Esophagus squamous epithelium (tissue), 5 donors: ENCODE measurements around the gene CA14. TPM values are rescaled to one million over a fixed set of nuclear protein-coding genes. Genes with fewer than 3 reads are reported as not detected.
A peak's percentile ranks its signal among the peaks of the same experiment; 100 is the strongest.
"Not testable (repeated sequence)": the region's sequence is repeated elsewhere in the genome, so short reads cannot be mapped to it uniquely, and the experiment has no call there.

Experiments
- DNase-seq: peaks from one replicate; lab custom pipeline; 2025; lab: John Stamatoyannopoulos, UW
- H3K27ac ChIP-seq, 4 donors: fragments of 200-600 bp; sonication (generic); one replicate each; pipeline ENCODE4 v1.5.1; 2016 to 2019; ENCODE audit warnings: mild to moderate bottlenecking in 1 of 4
- H3K27me3 ChIP-seq, 4 donors: fragments of 200-600 bp; sonication (generic); 1 replicate in 3 of 4; 2 replicates in 1 of 4; pipeline versions ENCODE4 v1.5.1 to v1.6.0; 2017 to 2021; ENCODE audit warnings: antibody characterized with exemption in 1 of 4
- H3K36me3 ChIP-seq, 3 donors: fragments of 200-600 bp; sonication (generic); one replicate each; pipeline ENCODE4 v1.5.1; 2016 to 2019
- H3K4me1 ChIP-seq, 3 donors: fragments of 200-600 bp; sonication (generic); one replicate each; pipeline ENCODE4 v1.5.1; 2017 to 2019
- H3K4me3 ChIP-seq, 4 donors: fragments of 200-600 bp; sonication (generic); 1 replicate in 3 of 4; 2 replicates in 1 of 4; pipeline ENCODE4 v1.5.1; 2016 to 2019; ENCODE audit warnings: mild to moderate bottlenecking in 2 of 4, moderate library complexity in 1 of 4
- H3K9me3 ChIP-seq, 3 donors: fragments of 200-600 bp; sonication (generic); one replicate each; pipeline ENCODE4 v1.5.1; 2016 to 2019
- CTCF ChIP-seq, 6 experiments: fragments of 450-650 bp in 4 of 6; fragments of 200-600 bp in 2 of 6; sonication (generic) in 2 of 6; IDR thresholded peaks; one replicate each; pipeline ENCODE4 v1.5.1; 2016 to 2019; ENCODE audit warnings: antibody characterized with exemption in 6 of 6, mild to moderate bottlenecking in 4 of 6, moderate library complexity in 4 of 6
- POLR2A ChIP-seq, 4 donors: fragments of 450-650 bp; IDR thresholded peaks; one replicate each; pipeline ENCODE4 v1.6.1; 2017; ENCODE audit warnings: antibody characterized with exemption in 4 of 4, mild to moderate bottlenecking in 4 of 4, moderate library complexity in 3 of 4
- WGBS, 2 donors: methylation state at CpG; one replicate each; pipeline ENCODE4 v1.1.5; 2018; 5-methylcytosine and 5-hydroxymethylcytosine counted together
- intact Hi-C: fragments of 100-400 bp; cut with DNase I; formaldehyde crosslinking; loops from one replicate; pipeline ENCODE4 v1.15.0; 2022
- total RNA-seq, 4 donors: library from RNA; depleted of rRNA; stranded (reverse); fragments of >200 nt; gene quantifications; one replicate each; pipeline ENCODE4 v1.1.0, GENCODE V29; 2016
- donor health status: DM: yes; HTN: yes; CAD: no.

The CA14 gene
- total RNA-seq, 4 donors from 2014 or later: not detected

GRCh38 chr1:150299716-150300115, 42.1 kb downstream of the CA14 start:
- Histone ChIP-seq H3K27me3 (no peaks in the 10 kb centered on the region), H3K4me1 (peaks cover 0 to 13% (median 4%) of the 10 kb centered on the region in 3 donors), H3K36me3 (peaks cover 0 to 94% (median 14%) of the 10 kb centered on the region in 3 donors), H3K27ac (no peak overlapping the region), H3K4me3 (no peak overlapping the region), H3K9me3 (no peaks in the 10 kb centered on the region)
- 95 to 100% methylated on average over 2 to 3 of the region's 3 CpGs for WGBS, 2 donors
- no peak for TF ChIP-seq CTCF (IDR thresholded peaks at IDR 0.05)
- no peak for TF ChIP-seq POLR2A (IDR thresholded peaks at IDR 0.05)
- no peak for DNase-seq
- intact Hi-C loops: no loop called here

- no peak for TF ChIP-seq CTCF (IDR thresholded peaks at IDR 0.05)
- TF ChIP-seq POLR2A (IDR thresholded peaks at IDR 0.05): no peak
- no peak for DNase-seq
- no peaks in the 10 kb centered on the region for H3K27me3 ChIP-seq
- H3K9me3 ChIP-seq: no peaks in the 10 kb centered on the region
- WGBS, 2 donors: 83 to 92% methylated on average over 6 of the region's 6 CpGs
- intact Hi-C loops: no loop called here
- peaks cover 0 to 97% (median 14%) of the 10 kb centered on the region in 3 donors for H3K36me3 ChIP-seq
- H3K4me3 ChIP-seq: no peak overlapping the region
- H3K4me1 ChIP-seq: peaks cover 0 to 4% (median 0%) of the 10 kb centered on the region in 3 donors
- peak overlapping the region in 2 of 4 donors; percentile 44 to 68 for H3K27ac ChIP-seq
Measured at GRCh38 chr1:150302338-150302737, 44.8 kb downstream of the CA14 start.

- intact Hi-C loops: no loop called here
- Histone ChIP-seq H3K4me1 (peaks cover 0 to 4% (median 0%) of the 10 kb centered on the region in 3 donors), H3K27me3 (no peaks in the 10 kb centered on the region), H3K9me3 (no peaks in the 10 kb centered on the region), H3K27ac (peak overlapping the region in 2 of 4 donors; percentile 44 to 68), H3K4me3 (no peak overlapping the region), H3K36me3 (peaks cover 0 to 97% (median 14%) of the 10 kb centered on the region in 3 donors)
- no peak for TF ChIP-seq POLR2A (IDR thresholded peaks at IDR 0.05)
- TF ChIP-seq CTCF (IDR thresholded peaks at IDR 0.05): no peak
- no peak for DNase-seq
- WGBS, 2 donors: 71 to 79% methylated on average over 2 of the region's 2 CpGs
Measured at GRCh38 chr1:150302902-150303301, 45.3 kb downstream of the CA14 start.

- H3K4me1 ChIP-seq, H3K27ac ChIP-seq, H3K4me3 ChIP-seq, H3K27me3 ChIP-seq, H3K9me3 ChIP-seq, intact Hi-C loops, DNase-seq: not testable (repeated sequence)
- WGBS, 2 donors: 88 to 93% methylated on average over 9 of the region's 9 CpGs
- peaks cover 0 to 64% (median 0%) of the 10 kb centered on the region in 3 donors for H3K36me3 ChIP-seq
Measured at GRCh38 chr1:150308585-150308984, 51.0 kb downstream of the CA14 start.

GRCh38 chr1:150309758-150310508, 52.4 kb downstream of the CA14 start:
- intact Hi-C loops: no loop called here
- 76 to 95% methylated on average over 3 to 6 of the region's 10 CpGs for WGBS, 2 donors

More at GRCh38 chr1:150309758-150310508, 52.4 kb downstream of the CA14 start:
- Histone ChIP-seq H3K36me3 (peaks cover 0 to 53% (median 0%) of the 10 kb centered on the region in 3 donors), H3K27me3 (no peaks in the 10 kb centered on the region), H3K27ac (no peak overlapping the region), H3K9me3 (no peaks in the 10 kb centered on the region), H3K4me3 (no peak overlapping the region), H3K4me1 (peaks cover 0 to 3% (median 0%) of the 10 kb centered on the region in 3 donors)
- TF ChIP-seq CTCF (IDR thresholded peaks at IDR 0.05) (no peak), POLR2A (IDR thresholded peaks at IDR 0.05) (no peak)
- DNase-seq: no peak
